ENCODE measurements around the gene F10. TPM values are rescaled to one million over a fixed set of nuclear protein-coding genes. Genes with fewer than 3 reads are reported as not detected.
A peak's percentile ranks its signal among the peaks of the same experiment; 100 is the strongest.

F10 gene
- total and polyA plus RNA-seq, 2 donors (not counting 1 experiment from before 2014, with no cell fraction given), result not detected

GRCh38 chr13:113186061-113186900 lies 63.7 kb downstream of the F10 start:
- no peaks in the 10 kb centered on the region for H3K79me2 ChIP-seq (ENCODE audit: control insufficient read depth, insufficient read depth, low read length)
- WGBS (ENCODE audit: insufficient coverage), result 76% methylated on average over 3 of the region's 13 CpGs
- H3K27me3 Mint-ChIP-seq, result no peaks in the 10 kb centered on the region
- H3K27ac ChIP-seq (ENCODE audit: low read length in 2 of 2), result no peak overlapping the region
- H3K27me3 ChIP-seq (replicated peaks in 1 of 4; ENCODE audit: control extremely low read depth in 1 of 4, control insufficient read depth in 3 of 4, insufficient read depth in 4 of 4, low read length in 3 of 4), result no peaks in the 10 kb centered on the region
- no peak for DNase-seq
- no peaks in the 10 kb centered on the region for H4K20me1 ChIP-seq (ENCODE audit: control insufficient read depth, insufficient read depth, low read length, poor library complexity, severe bottlenecking)
- no peaks in the 10 kb centered on the region for H3K9me3 ChIP-seq (ENCODE audit: control extremely low read depth in 1 of 3, control insufficient read depth in 2 of 3, insufficient read depth in 1 of 3, low read length in 2 of 3)
- no peaks in the 10 kb centered on the region for H3K9me3 Mint-ChIP-seq (ENCODE audit: insufficient read depth)
- H2AFZ ChIP-seq (ENCODE audit: insufficient read depth, low read depth, low read length, poor library complexity, severe bottlenecking), result no peak overlapping the region
- peaks cover 3% of the 10 kb centered on the region for H3K4me1 Mint-ChIP-seq
- TF ChIP-seq EZH2 (IDR thresholded peaks at IDR 0.05; ENCODE audit: borderline replicate concordance, insufficient read depth, low read depth, low read length, poor library complexity, severe bottlenecking), result no peak
- TF ChIP-seq, protein P1, sequence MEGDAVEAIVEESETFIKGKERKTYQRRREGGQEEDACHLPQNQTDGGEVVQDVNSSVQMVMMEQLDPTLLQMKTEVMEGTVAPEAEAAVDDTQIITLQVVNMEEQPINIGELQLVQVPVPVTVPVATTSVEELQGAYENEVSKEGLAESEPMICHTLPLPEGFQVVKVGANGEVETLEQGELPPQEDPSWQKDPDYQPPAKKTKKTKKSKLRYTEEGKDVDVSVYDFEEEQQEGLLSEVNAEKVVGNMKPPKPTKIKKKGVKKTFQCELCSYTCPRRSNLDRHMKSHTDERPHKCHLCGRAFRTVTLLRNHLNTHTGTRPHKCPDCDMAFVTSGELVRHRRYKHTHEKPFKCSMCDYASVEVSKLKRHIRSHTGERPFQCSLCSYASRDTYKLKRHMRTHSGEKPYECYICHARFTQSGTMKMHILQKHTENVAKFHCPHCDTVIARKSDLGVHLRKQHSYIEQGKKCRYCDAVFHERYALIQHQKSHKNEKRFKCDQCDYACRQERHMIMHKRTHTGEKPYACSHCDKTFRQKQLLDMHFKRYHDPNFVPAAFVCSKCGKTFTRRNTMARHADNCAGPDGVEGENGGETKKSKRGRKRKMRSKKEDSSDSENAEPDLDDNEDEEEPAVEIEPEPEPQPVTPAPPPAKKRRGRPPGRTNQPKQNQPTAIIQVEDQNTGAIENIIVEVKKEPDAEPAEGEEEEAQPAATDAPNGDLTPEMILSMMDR (IDR thresholded peaks at IDR 0.05), result no peak
- peaks cover 9 to 62% of the 10 kb centered on the region in 2 experiments for H3K36me3 ChIP-seq (replicated peaks in 1 of 2; ENCODE audit: control extremely low read depth in 1 of 2, control insufficient read depth in 1 of 2, extremely low read depth in 1 of 2, insufficient read depth in 2 of 2, low read length in 1 of 2)
- no peaks in the 10 kb centered on the region for H3K4me1 ChIP-seq (ENCODE audit: control insufficient read depth in 2 of 2, insufficient read depth in 2 of 2, low read length in 2 of 2)
- no peak overlapping the region for H3K4me3 ChIP-seq (ENCODE audit: control extremely low read depth in 1 of 5, extremely low read depth in 1 of 5, insufficient read depth in 1 of 5, low read depth in 2 of 5, low read length in 4 of 5)
- no peak overlapping the region for H3K4me2 ChIP-seq (replicated peaks; ENCODE audit: low read depth, low read length, poor library complexity, severe bottlenecking)
- peak overlapping the region; percentile 13 for H3K4me3 Mint-ChIP-seq
- CTCF ChIA-PET, result no interaction called here
- intact Hi-C loops (cut with micrococcal nuclease), result no loop called here
- no peak overlapping the region for H3K9ac ChIP-seq (ENCODE audit: low read length)
- no peak for ATAC-seq (ENCODE audit: low read depth)
- POLR2A ChIA-PET, result no interaction called here
- peak overlapping the region; percentile 46 for H3K27ac Mint-ChIP-seq

DNA sequence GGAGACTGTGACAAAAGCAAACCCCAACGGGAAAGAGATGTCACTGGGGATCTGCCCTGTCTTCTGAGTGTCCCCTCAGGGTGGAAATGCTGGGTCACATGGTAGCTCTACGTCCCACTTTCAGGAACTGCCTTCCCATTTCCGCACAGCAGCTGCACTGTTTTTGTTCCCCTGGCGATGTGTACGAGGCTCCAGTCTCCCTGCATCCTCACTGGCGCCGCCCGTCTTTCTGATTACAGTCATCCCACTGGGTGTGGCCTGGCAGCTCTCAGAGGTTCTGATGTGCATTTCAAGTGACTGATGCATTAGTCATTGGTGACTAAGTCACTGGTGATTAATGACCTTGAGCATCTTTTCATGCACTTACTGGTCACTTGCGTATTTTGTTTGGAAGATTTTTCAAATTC lies 64.7 kb downstream of the F10 start:
- H3K9me3 Mint-ChIP-seq (ENCODE audit: insufficient read depth), result no peaks in the 10 kb centered on the region
- peaks cover 9 to 54% of the 10 kb centered on the region in 2 experiments for H3K36me3 ChIP-seq (replicated peaks in 1 of 2; ENCODE audit: control extremely low read depth in 1 of 2, control insufficient read depth in 1 of 2, extremely low read depth in 1 of 2, insufficient read depth in 2 of 2, low read length in 1 of 2)

More for the DNA sequence above, 64.7 kb downstream of the F10 start:
- no peak overlapping the region for H3K4me2 ChIP-seq (replicated peaks; ENCODE audit: low read depth, low read length, poor library complexity, severe bottlenecking)
- H2AFZ ChIP-seq (ENCODE audit: insufficient read depth, low read depth, low read length, poor library complexity, severe bottlenecking), result no peak overlapping the region
- H3K4me3 ChIP-seq (ENCODE audit: control extremely low read depth in 1 of 5, extremely low read depth in 1 of 5, insufficient read depth in 1 of 5, low read depth in 2 of 5, low read length in 4 of 5), result no peak overlapping the region
- no peaks in the 10 kb centered on the region for H3K4me1 ChIP-seq (ENCODE audit: control insufficient read depth in 2 of 2, insufficient read depth in 2 of 2, low read length in 2 of 2)
- no peak overlapping the region for H3K27ac ChIP-seq (ENCODE audit: low read length in 2 of 2)
- 99% methylated on average over 5 of the region's 9 CpGs for WGBS (ENCODE audit: insufficient coverage)
- no peak overlapping the region for H3K9ac ChIP-seq (ENCODE audit: low read length)
- H3K27me3 Mint-ChIP-seq, result no peaks in the 10 kb centered on the region
- H3K9me3 ChIP-seq (ENCODE audit: control extremely low read depth in 1 of 3, control insufficient read depth in 2 of 3, insufficient read depth in 1 of 3, low read length in 2 of 3), result no peaks in the 10 kb centered on the region
- no peaks in the 10 kb centered on the region for H3K79me2 ChIP-seq (ENCODE audit: control insufficient read depth, insufficient read depth, low read length)
- H3K4me1 Mint-ChIP-seq, result peaks cover 3% of the 10 kb centered on the region
- intact Hi-C loops (cut with micrococcal nuclease), result no loop called here
- no peak for DNase-seq
- ChIA-PET CTCF (no interaction called here), POLR2A (interaction anchor here (0.6 kb wide), 1 partner anchor 220 kb away, joined by 4 read pairs; no protein-coding TSS in a partner anchor)
- no peaks in the 10 kb centered on the region for H3K27me3 ChIP-seq (replicated peaks in 1 of 4; ENCODE audit: control extremely low read depth in 1 of 4, control insufficient read depth in 3 of 4, insufficient read depth in 4 of 4, low read length in 3 of 4)
- H3K4me3 Mint-ChIP-seq, result no peak overlapping the region
- H4K20me1 ChIP-seq (ENCODE audit: control insufficient read depth, insufficient read depth, low read length, poor library complexity, severe bottlenecking), result no peaks in the 10 kb centered on the region
- TF ChIP-seq, protein P1 (IDR thresholded peaks at IDR 0.05), result no peak
- no peak for TF ChIP-seq EZH2 (IDR thresholded peaks at IDR 0.05; ENCODE audit: borderline replicate concordance, insufficient read depth, low read depth, low read length, poor library complexity, severe bottlenecking)
- H3K27ac Mint-ChIP-seq, result no peak overlapping the region
- ATAC-seq (ENCODE audit: low read depth), result no peak
